AG09319 (cell line): ENCODE results near the gene S100G.

Source experiments
- DNase-seq: peaks from one replicate; pipeline ENCODE4 v3.0.0-alpha.2; 2010; ENCODE audit warnings: low read depth; ENCODE audit errors: extremely low read depth
- TF ChIP-seq, protein P1 (sequence below): IDR thresholded peaks from 2 replicates; pipeline ENCODE4 v1.5.1; 2011; ENCODE audit warnings: low read depth, mild to moderate bottlenecking, inconsistent platforms, low read length, moderate library complexity

The S100G gene

DNA sequence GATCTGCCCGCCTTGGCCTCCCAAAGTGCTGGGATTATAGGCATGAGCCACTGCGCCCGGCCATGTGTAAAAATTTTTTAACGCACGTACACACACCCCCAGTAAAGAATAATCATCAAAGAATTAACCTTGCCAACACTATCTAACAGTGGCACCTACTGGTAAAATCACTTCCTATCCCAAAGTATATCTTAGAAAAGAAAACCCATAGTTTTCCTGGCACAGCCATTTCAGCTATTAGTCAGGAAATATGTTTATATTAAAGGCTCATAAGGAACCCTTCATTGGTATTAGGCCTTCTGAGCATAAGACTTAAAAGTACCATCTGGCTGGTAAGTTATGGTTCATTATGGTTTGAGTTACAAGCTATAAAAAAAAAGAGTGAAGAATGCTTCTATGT, 14.1 kb downstream of the S100G start:
- DNase-seq: no peak
- TF ChIP-seq, protein P1, sequence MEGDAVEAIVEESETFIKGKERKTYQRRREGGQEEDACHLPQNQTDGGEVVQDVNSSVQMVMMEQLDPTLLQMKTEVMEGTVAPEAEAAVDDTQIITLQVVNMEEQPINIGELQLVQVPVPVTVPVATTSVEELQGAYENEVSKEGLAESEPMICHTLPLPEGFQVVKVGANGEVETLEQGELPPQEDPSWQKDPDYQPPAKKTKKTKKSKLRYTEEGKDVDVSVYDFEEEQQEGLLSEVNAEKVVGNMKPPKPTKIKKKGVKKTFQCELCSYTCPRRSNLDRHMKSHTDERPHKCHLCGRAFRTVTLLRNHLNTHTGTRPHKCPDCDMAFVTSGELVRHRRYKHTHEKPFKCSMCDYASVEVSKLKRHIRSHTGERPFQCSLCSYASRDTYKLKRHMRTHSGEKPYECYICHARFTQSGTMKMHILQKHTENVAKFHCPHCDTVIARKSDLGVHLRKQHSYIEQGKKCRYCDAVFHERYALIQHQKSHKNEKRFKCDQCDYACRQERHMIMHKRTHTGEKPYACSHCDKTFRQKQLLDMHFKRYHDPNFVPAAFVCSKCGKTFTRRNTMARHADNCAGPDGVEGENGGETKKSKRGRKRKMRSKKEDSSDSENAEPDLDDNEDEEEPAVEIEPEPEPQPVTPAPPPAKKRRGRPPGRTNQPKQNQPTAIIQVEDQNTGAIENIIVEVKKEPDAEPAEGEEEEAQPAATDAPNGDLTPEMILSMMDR: no peak; the same call in 1 of the 2 replicates

DNA sequence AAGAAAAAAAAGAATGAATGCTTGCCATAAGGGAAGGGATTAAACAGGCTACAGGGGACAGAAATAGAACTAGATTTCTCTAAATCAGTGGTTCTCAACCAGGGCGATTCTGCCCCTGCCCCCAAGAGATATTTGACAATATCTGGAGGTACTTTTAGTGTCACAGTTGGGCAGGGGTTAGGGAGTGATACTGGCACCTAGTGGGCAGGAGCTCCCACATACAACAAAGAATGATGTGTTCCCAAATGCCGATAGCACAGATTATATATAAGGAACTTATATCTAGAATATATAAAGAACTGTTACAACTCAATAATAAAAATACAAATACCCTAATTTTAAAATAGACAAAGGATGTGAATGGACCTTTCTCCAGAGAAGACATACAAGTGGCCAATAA, 14.7 kb downstream of the S100G start:
- no peak for DNase-seq

DNA sequence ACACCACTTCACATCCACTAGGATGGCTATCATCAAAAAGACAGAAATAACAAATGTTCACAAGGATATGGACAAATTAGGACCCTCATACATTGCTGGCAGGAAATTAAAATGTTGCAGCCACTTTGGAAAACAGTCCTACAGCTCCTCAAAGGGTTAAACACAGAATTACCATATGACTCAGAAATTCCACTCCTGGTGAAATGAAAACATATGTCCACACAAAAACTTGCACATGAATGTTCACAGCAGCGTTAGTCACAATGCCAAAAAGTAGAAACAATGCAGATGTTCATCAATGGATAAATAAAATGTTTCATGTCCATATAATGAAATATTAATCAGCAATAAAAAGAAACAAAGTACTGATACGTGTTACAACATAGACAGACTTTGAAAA, 15.1 kb downstream of the S100G start:
- TF ChIP-seq, protein P1: no peak
- DNase-seq: no peak

More for the DNA sequence above, 14.7 kb downstream of the S100G start:
- TF ChIP-seq, protein P1: no peak

DNA sequence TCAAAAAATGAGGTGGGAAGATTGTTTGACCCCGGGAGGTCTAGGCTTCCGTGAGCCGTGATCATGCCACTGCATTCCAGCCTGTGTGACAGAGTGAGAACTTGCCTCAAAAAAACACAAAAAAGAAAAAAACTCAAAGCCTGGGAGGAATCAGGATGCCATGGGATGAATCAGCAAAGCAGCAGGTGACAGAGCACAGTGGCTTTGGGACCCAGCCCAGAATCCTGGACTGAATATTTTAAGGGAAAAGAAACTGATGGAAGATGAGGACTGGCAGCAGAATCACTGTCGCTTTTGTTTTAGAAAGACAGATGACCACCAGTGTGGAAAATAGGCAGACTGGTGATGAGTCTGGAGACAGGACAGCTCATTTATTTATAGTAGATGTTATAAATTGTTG, 16.6 kb downstream of the S100G start:
- DNase-seq: no peak
- TF ChIP-seq, protein P1: no peak

DNA sequence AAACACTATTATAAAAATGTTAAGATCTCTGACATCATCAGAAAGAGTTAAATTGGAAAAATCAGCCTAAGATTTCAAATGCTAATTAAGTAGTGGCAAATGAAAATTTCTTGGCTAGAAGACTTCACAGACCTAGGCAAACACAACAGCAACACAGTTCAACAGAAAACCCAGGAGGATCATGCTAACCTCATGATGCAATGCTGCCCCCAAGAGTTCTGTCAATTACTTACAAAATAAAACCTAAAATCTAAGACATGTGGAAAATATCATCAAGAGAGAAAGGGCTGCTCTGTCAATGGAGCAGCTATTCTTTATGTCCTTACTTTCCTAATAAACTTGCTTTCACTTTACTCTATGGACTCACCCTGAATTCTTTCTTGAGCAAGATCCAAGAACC, 21.0 kb downstream of the S100G start:
- TF ChIP-seq, protein P1: peak; percentile 35
- peak; percentile 36 for DNase-seq

DNA sequence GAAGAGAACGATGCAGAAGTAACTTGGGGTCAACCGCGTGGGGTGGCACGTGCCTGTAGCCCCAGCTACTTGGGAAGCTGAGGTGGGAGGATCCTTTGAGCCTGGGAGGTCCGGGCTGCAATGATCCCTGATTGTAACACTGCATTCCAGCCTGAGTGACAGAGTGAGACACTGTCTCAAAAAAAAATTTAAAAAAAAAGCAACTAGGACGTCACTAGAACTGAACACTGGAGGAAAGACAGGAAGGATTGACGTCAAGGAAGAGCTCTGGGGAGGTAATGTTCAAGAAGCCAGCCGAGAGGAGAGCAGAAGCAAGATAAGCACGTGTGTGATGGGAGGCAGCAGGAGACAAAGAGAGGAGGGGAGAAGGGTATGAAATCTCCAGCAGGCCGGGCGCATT, 28.7 kb downstream of the S100G start:
- TF ChIP-seq, protein P1: no peak
- DNase-seq: no peak

DNA sequence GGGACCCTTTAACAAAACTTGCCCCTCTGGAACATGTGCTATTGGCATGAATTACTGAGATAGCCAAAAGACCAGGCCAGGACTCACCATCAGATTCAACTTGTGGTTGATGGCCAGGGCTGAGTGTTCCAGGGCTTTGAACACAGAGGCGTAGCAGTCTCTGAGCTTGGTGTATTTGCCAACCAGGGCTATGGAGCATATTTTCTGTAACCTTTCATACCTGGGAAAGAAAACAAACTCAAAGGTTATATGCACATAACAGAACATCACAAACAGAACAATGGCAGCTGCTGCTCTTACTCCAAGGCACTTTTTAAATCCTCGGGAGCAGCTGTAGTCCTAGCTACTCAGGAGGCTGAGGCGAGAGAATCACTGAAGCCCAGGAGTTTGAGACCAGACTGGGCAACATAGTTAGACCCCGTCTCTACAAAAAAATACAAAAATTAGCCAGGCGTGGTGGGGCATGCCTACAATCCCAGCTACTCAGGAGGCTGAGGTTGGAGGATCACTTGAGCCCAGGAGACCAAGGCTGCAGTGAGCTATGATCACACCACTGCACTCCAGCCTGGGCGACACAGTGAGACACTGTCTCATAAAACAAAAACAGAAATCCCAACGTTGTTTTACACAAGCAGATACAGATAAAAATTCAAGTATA, 33.2 kb downstream of the S100G start:
- TF ChIP-seq, protein P1: no peak
- DNase-seq: no peak
